ENCODE data around the gene RNASEH2B. TPM values are rescaled to one million over a fixed set of nuclear protein-coding genes. Genes with fewer than 3 reads are reported as not detected.

The RNASEH2B gene
- total and polyA plus RNA-seq, 2 of the 8 experiments (the other 6 are each of a cell fraction or from before 2014, with no cell fraction given): 19.3 to 43.9 TPM

GRCh38 chr13:50993371-50993770 lies 83.8 kb downstream of the RNASEH2B start:
- H2BK20ac ChIP-seq (ENCODE audit: low read length): no peak overlapping the region
- no peaks in the 10 kb centered on the region for H3K36me3 ChIP-seq (ENCODE audit: control insufficient read depth in 2 of 4, insufficient read depth in 4 of 4, low read length in 3 of 4)
- H3K4me3 ChIP-seq (ENCODE audit: extremely low read depth in 1 of 4, insufficient read depth in 2 of 4, low read depth in 3 of 4, low read length in 4 of 4): no peak overlapping the region
- H4K8ac ChIP-seq (ENCODE audit: extremely low read depth, insufficient read depth, low read length): no peak overlapping the region
- no peak for DNase-seq (ENCODE audit: low read depth in 1 of 2, low spot score in 2 of 2)
- no peak overlapping the region for H2AK5ac ChIP-seq (ENCODE audit: low read depth, low read length)
- H3K79me2 ChIP-seq (ENCODE audit: control insufficient read depth in 1 of 2, insufficient read depth in 2 of 2, low read length in 2 of 2): no peaks in the 10 kb centered on the region
- H3K4me1 ChIP-seq (replicated peaks in 1 of 4; ENCODE audit: control insufficient read depth in 3 of 4, insufficient read depth in 4 of 4, low read length in 3 of 4): peaks cover 0 to 12% (median 8%) of the 10 kb centered on the region in 4 experiments
- 85% methylated on average over 2 of the region's 2 CpGs; no CpG with 5 or more reads in 1 of the 2 experiments for WGBS, 2 experiments (ENCODE audit: extremely low coverage in 1 of 2, insufficient coverage in 1 of 2, insufficient read length in 1 of 2, insufficient replicate concordance in 2 of 2, low coverage in 1 of 2, low lambda C conversion rate in 2 of 2, missing lambda C conversion rate in 1 of 2)
- no peak overlapping the region for H3K23ac ChIP-seq (ENCODE audit: insufficient read length)
- no peak overlapping the region for H3K4me2 ChIP-seq (ENCODE audit: insufficient read depth in 1 of 2, low read depth in 2 of 2, low read length in 2 of 2)
- no peaks in the 10 kb centered on the region for H3K9me3 ChIP-seq (ENCODE audit: insufficient read depth in 2 of 2, low read depth in 1 of 2, low read length in 1 of 2)
- H2AFZ ChIP-seq (ENCODE audit: low read length): no peak overlapping the region
- ChIA-PET CTCF (ENCODE audit: partially characterized antibody) (interaction anchor here (0.8 to 2.2 kb wide), 11 partner anchors 8 to 132 kb away, joined by 3 to 9 read pairs (median 5); no protein-coding TSS in a partner anchor), POLR2A (ENCODE audit: partially characterized antibody) (no interaction called here)
- H3K27me3 ChIP-seq (replicated peaks in 1 of 4; ENCODE audit: control insufficient read depth in 3 of 4, extremely low read depth in 1 of 4, insufficient read depth in 3 of 4, low read length in 3 of 4): peaks cover 0 to 7% (median 5%) of the 10 kb centered on the region in 4 experiments; a peak in 3 of 7 replicates
- no peak overlapping the region for H2BK5ac ChIP-seq (ENCODE audit: low read depth, low read length)
- no peak overlapping the region for H3K27ac ChIP-seq (ENCODE audit: low read depth, low read length)
- H3K4ac ChIP-seq (replicated peaks; ENCODE audit: insufficient read length, low read depth, low read length): no peak overlapping the region
- H3K79me1 ChIP-seq (ENCODE audit: low read depth, low read length): no peaks in the 10 kb centered on the region
- H2BK120ac ChIP-seq (replicated peaks; ENCODE audit: low read depth, low read length): no peak overlapping the region
- H2BK12ac ChIP-seq (ENCODE audit: low read depth, low read length): peak overlapping the region; percentile 55; the same call in 1 of the 2 replicates
- no peak overlapping the region for H3K14ac ChIP-seq (ENCODE audit: insufficient read length)
- no peak for FAIRE-seq
- no peak overlapping the region for H3K18ac ChIP-seq (ENCODE audit: extremely low read depth, low read length)
- no peak overlapping the region for H4K91ac ChIP-seq (replicated peaks; ENCODE audit: insufficient read length, low read length)
- no peak overlapping the region for H3K9ac ChIP-seq (replicated peaks in 1 of 4; ENCODE audit: extremely low read depth in 1 of 4, low read depth in 3 of 4, low read length in 3 of 4)
- no peak overlapping the region for H2BK15ac ChIP-seq (ENCODE audit: low read length)
- H4K20me1 ChIP-seq (replicated peaks in 1 of 2; ENCODE audit: control insufficient read depth in 1 of 2, insufficient read depth in 2 of 2, low read length in 2 of 2): peaks cover 0 to 1% of the 10 kb centered on the region in 2 experiments
- no peak overlapping the region for H3K56ac ChIP-seq (replicated peaks; ENCODE audit: insufficient read length, low read depth, low read length)
- TF ChIP-seq HDAC2 (IDR thresholded peaks at IDR 0.05; ENCODE audit: borderline replicate concordance in 1 of 2, low read depth in 2 of 2, low read length in 2 of 2): no peak
- TF ChIP-seq ATF2 (IDR thresholded peaks at IDR 0.05; ENCODE audit: low read length): no peak
- TF ChIP-seq CTBP2 (IDR thresholded peaks at IDR 0.05; ENCODE audit: borderline replicate concordance, insufficient read depth, insufficient read length, low read length): no peak
- TF ChIP-seq PHF8 (conservative IDR thresholded peaks at IDR 0.05; ENCODE audit: low read depth, low read length): no peak
- no peak for TF ChIP-seq SP1 (IDR thresholded peaks at IDR 0.05; ENCODE audit: low read depth, low read length)
- no peak for TF ChIP-seq ASH2L (IDR thresholded peaks at IDR 0.05; ENCODE audit: low read length)
- TF ChIP-seq HDAC6 (IDR thresholded peaks at IDR 0.05; ENCODE audit: low read depth, low read length): no peak
- TF ChIP-seq GTF2F1 (IDR thresholded peaks at IDR 0.05; ENCODE audit: borderline replicate concordance, low read depth, low read length): no peak
- TF ChIP-seq BRCA1 (IDR thresholded peaks at IDR 0.05; ENCODE audit: low read depth, low read length): no peak
- no peak for TF ChIP-seq EGR1 (IDR thresholded peaks at IDR 0.05; ENCODE audit: borderline replicate concordance, low read depth, low read length)
- no peak overlapping the region for H4K5ac ChIP-seq (ENCODE audit: insufficient read length, low read depth, low read length)
- H3K23me2 ChIP-seq (ENCODE audit: low read depth, low read length): no peaks in the 10 kb centered on the region

Data from H1 (cell line).